Transverse colon (tissue), 4 donors: Measurements from ENCODE around the gene ANGPTL2. TPM values are rescaled to one million over a fixed set of nuclear protein-coding genes. Genes with fewer than 3 reads are reported as not detected.
A peak's percentile ranks its signal among the peaks of the same experiment; 100 is the strongest.

ENCODE experiments used
- DNase-seq: peaks from one replicate; pipeline ENCODE4 v3.0.0-alpha.2; 2019
- H3K27ac ChIP-seq, 4 donors: fragments of 200-600 bp; sonication (generic); 2 replicates each; pipeline ENCODE4 v1.5.1; 2016 to 2018; ENCODE audit warnings: inconsistent platforms in 4 of 4
- H3K27me3 ChIP-seq: fragments of 200-600 bp; sonication (generic); 2 replicates; pipeline ENCODE4 v1.5.1; 2017; ENCODE audit warnings: inconsistent platforms
- H3K36me3 ChIP-seq, 4 donors: fragments of 200-600 bp; sonication (generic); 2 replicates each; pipeline ENCODE4 v1.5.1; 2017 to 2019; ENCODE audit warnings: inconsistent platforms in 4 of 4
- H3K4me1 ChIP-seq, 4 donors: fragments of 200-600 bp; sonication (generic); 2 replicates each; pipeline ENCODE4 v1.5.1; 2017 to 2020; ENCODE audit warnings: inconsistent platforms in 4 of 4
- H3K4me3 ChIP-seq, 4 donors: fragments of 200-600 bp; sonication (generic); 1 replicate in 1 of 4; 2 replicates in 3 of 4; pipeline versions ENCODE4 v1.5.1 to v1.6.1; 2017 to 2019; ENCODE audit warnings: inconsistent platforms in 4 of 4
- H3K9me3 ChIP-seq, 2 donors: fragments of 200-600 bp; sonication (generic); 2 replicates each; pipeline ENCODE4 v1.5.1; 2017 to 2019; ENCODE audit warnings: inconsistent platforms in 2 of 2
- CTCF ChIP-seq, 5 experiments: fragments of 200-600 bp in 3 of 5; fragments of 450-650 bp in 2 of 5; sonication (generic) in 3 of 5; IDR thresholded peaks; 1 replicate in 2 of 5; 2 replicates in 3 of 5; pipeline ENCODE4 v1.5.1; 2016 to 2017; ENCODE audit warnings: antibody characterized with exemption in 5 of 5, inconsistent platforms in 3 of 5, mild to moderate bottlenecking in 2 of 5, moderate library complexity in 1 of 5
- EP300 ChIP-seq: sonication (generic); formaldehyde crosslinking; IDR thresholded peaks from one replicate; pipeline ENCODE4 v1.6.1; 2017; ENCODE audit warnings: antibody characterized with exemption, low read depth
- POLR2A ChIP-seq: fragments of 450-650 bp; IDR thresholded peaks from one replicate; pipeline ENCODE4 v1.6.1; 2016; ENCODE audit warnings: antibody characterized with exemption, mild to moderate bottlenecking, moderate library complexity
- POLR2AphosphoS5 ChIP-seq, 3 donors: sonication (generic); formaldehyde crosslinking; IDR thresholded peaks; one replicate each; pipeline ENCODE4 v1.6.1; 2016; ENCODE audit warnings: antibody characterized with exemption in 3 of 3
- WGBS, 2 donors: methylation state at CpG; one replicate each; pipeline ENCODE4 v1.1.5; 2018; ENCODE audit warnings: low coverage in 1 of 2; 5-methylcytosine and 5-hydroxymethylcytosine counted together
- in situ Hi-C, 4 donors: fragments of 200-750 bp; cut with MboI; loops; one replicate each; pipeline versions ENCODE4 v1.15.0 to v1.15.1; 2017; ENCODE audit warnings: low sequenced_read_pairs in 3 of 4, low pct_ligation_motif_present in 1 of 4, low pct_unique_long_range_greater_than_20kb in 1 of 4
- intact Hi-C: fragments of 100-400 bp; cut with DNase I; formaldehyde crosslinking; loops from one replicate; pipeline ENCODE4 v1.15.1; 2023; ENCODE audit warnings: low total_unique reads
- total RNA-seq, 4 donors: library from RNA; depleted of rRNA; stranded (reverse); fragments of >200 nt; gene quantifications; one replicate each; pipeline ENCODE4 v1.1.0, GENCODE V29; 2016

The ANGPTL2 gene
- total RNA-seq, 4 donors from 2014 or later: 11.0 to 30.8 (median 13.1) TPM

- intact Hi-C loops (no loop called here), in situ Hi-C loops (no loop called here)
- Histone ChIP-seq H3K4me3 (no peak overlapping the region), H3K36me3 (no peaks in the 10 kb centered on the region), H3K4me1 (peaks cover 0 to 2% (median 0%) of the 10 kb centered on the region in 4 donors), H3K27ac (no peak overlapping the region), H3K9me3 (no peaks in the 10 kb centered on the region), H3K27me3 (no peaks in the 10 kb centered on the region)
- DNase-seq: no peak
- TF ChIP-seq EP300: no peak
- no peak for TF ChIP-seq CTCF (IDR thresholded peaks at IDR 0.05)
- no peak for TF ChIP-seq POLR2AphosphoS5 (IDR thresholded peaks at IDR 0.05)
- TF ChIP-seq POLR2A: no peak
- WGBS, 2 donors: 98% methylated on average over 13 of the region's 13 CpGs; no CpG with 5 or more reads in 1 of the 2 donors
Observed at GRCh38 chr9:127091526-127091925, 30.9 kb downstream of the ANGPTL2 start.

- H3K27ac ChIP-seq: peak overlapping the region; percentile 10 to 62 (median 29)
- no peak for DNase-seq
- in situ Hi-C loops (no loop called here), intact Hi-C loops (no loop called here)
- no peaks in the 10 kb centered on the region for H3K36me3 ChIP-seq
- H3K4me3 ChIP-seq: no peak overlapping the region
- no peaks in the 10 kb centered on the region for H3K27me3 ChIP-seq
- 93% methylated on average over 6 of the region's 6 CpGs; no CpG with 5 or more reads in 1 of the 2 donors for WGBS, 2 donors
- no peaks in the 10 kb centered on the region for H3K9me3 ChIP-seq
- TF ChIP-seq POLR2A: no peak
- TF ChIP-seq CTCF (IDR thresholded peaks at IDR 0.05): no peak
- no peak for TF ChIP-seq POLR2AphosphoS5 (IDR thresholded peaks at IDR 0.05)
- TF ChIP-seq EP300: no peak
- H3K4me1 ChIP-seq: peaks cover 0 to 2% (median 0%) of the 10 kb centered on the region in 4 donors
Observed at GRCh38 chr9:127090341-127090985, 32.0 kb downstream of the ANGPTL2 start.

DNA sequence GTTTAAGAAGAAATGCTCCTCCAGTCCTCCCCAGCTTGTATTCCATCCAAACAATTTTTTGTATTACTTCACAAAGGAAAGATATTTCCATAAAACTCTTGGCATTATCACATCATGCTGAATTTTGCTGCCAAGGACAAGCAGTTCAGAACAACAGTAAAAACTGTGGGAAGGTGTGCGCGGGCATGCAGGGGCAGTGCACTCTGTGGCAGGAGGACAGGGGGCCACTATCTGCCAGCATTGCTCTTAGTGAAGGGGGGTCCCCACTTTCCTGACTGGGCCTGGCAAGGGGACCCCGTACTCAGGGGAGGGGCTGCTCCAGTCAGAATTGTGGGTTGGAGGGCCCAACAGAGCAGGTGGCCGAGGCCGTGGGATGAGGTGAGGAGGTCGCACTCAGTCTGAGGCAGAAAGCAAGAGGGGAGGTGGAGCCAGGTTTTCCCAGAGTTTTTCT, 32.8 kb downstream of the ANGPTL2 start:
- intact Hi-C loops: no loop called here

More for the DNA sequence above, 32.8 kb downstream of the ANGPTL2 start:
- Histone ChIP-seq H3K4me3 (no peak overlapping the region), H3K27me3 (no peaks in the 10 kb centered on the region), H3K27ac (peak overlapping the region; percentile 10 to 62 (median 32)), H3K9me3 (no peaks in the 10 kb centered on the region), H3K36me3 (no peaks in the 10 kb centered on the region), H3K4me1 (peaks cover 0 to 2% (median 0%) of the 10 kb centered on the region in 4 donors)
- DNase-seq: no peak
- no peak for TF ChIP-seq EP300
- TF ChIP-seq CTCF (IDR thresholded peaks at IDR 0.05): no peak
- TF ChIP-seq POLR2A: no peak
- no peak for TF ChIP-seq POLR2AphosphoS5 (IDR thresholded peaks at IDR 0.05)
- 89% methylated on average over 6 of the region's 6 CpGs; no CpG with 5 or more reads in 1 of the 2 donors for WGBS, 2 donors
- in situ Hi-C loops: no loop called here
